HAP-1 (cell line): ENCODE measurements around the gene SCYGR2.
"Not testable (repeated sequence)": the region's sequence is repeated elsewhere in the genome, so short reads cannot be mapped to it uniquely, and the experiment has no call there.

Source experiments
- DNase-seq, 2 experiments: peaks; one replicate each; pipeline ENCODE4 v3.0.0-alpha.2; 2016 to 2020; ENCODE audit warnings: low spot score in 2 of 2
- H3K27me3 ChIP-seq: fragments of 250-450 bp; sonication (Bioruptor Pico); 2 replicates; pipeline ENCODE4 v1.5.1; 2020; ENCODE audit warnings: low read depth, mild to moderate bottlenecking, moderate library complexity
- H3K36me3 ChIP-seq: fragments of 250-450 bp; sonication (Bioruptor Pico); replicated peaks from 2 replicates; pipeline ENCODE4 v1.5.1; 2020; ENCODE audit warnings: mild to moderate bottlenecking
- H3K4me1 ChIP-seq: fragments of 250-450 bp; sonication (Bioruptor Pico); 2 replicates; pipeline ENCODE4 v1.5.1; 2020; ENCODE audit warnings: mild to moderate bottlenecking
- H3K4me3 ChIP-seq: fragments of 250-450 bp; sonication (Bioruptor Pico); 2 replicates; pipeline ENCODE4 v1.5.1; 2020; ENCODE audit warnings: mild to moderate bottlenecking, moderate library complexity
- H3K9me3 ChIP-seq: fragments of 250-450 bp; sonication (Bioruptor Pico); 2 replicates; pipeline ENCODE4 v1.5.1; 2020; ENCODE audit warnings: mild to moderate bottlenecking, moderate library complexity
- in situ Hi-C: fragments of 300-500 bp; cut with MboI; formaldehyde crosslinking; loops from 3 replicates; pipeline ENCODE4 v1.14.3; 2020; ENCODE audit warnings: low sequenced_read_pairs, inconsistent platforms, mixed read lengths

The SCYGR2 gene

GRCh38 chr2:227598835-227599503 lies at the start of gene SCYGR2:
Gene SCYGR2 (plus strand): TSS chr2:227598893. CDS start chr2:227598893, 0 bp downstream.
- H3K4me3 ChIP-seq, H3K9me3 ChIP-seq, H3K36me3 ChIP-seq, H3K4me1 ChIP-seq, H3K27me3 ChIP-seq, DNase-seq, in situ Hi-C loops: not testable (repeated sequence)

- in situ Hi-C loops, result no loop called here
- peaks cover 10% of the 10 kb centered on the region for H3K36me3 ChIP-seq
These were observed 46.9 kb upstream of the SCYGR2 start for GRCh38 chr2:227551836-227552235.

DNA sequence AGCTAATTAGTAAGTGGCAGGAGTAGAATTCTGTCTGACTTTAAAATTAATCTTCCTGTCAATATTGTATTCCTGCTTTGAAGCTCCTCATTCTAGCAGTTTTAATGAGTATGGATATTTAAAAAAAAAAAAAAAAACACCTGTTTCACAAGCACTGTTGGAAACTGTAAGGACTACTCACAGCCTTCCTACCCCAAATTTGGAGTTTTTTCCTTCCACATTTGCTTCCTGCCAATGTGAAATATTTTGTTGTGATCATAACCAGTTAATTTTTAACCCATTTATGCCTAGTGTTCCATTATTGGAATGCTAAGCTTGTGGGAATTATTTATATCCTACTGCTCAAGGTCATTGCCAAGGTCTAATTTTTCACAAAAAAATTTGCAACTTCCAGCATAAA lies 36.1 kb upstream of the SCYGR2 start:
- H3K27me3 ChIP-seq, result no peaks in the 10 kb centered on the region
- H3K36me3 ChIP-seq, result 0 out of 2 replicates have a peak, but pooled peaks cover 3% of the 10 kb centered on the region
- DNase-seq, result no peak
- no peaks in the 10 kb centered on the region for H3K9me3 ChIP-seq
- no peak overlapping the region for H3K4me3 ChIP-seq
- no peaks in the 10 kb centered on the region for H3K4me1 ChIP-seq
- in situ Hi-C loops, result no loop called here

More at GRCh38 chr2:227551836-227552235, 46.9 kb upstream of the SCYGR2 start:
- 0 out of 2 replicates have a peak, but pooled peaks cover 2% of the 10 kb centered on the region for H3K4me1 ChIP-seq
- H3K9me3 ChIP-seq, result no peaks in the 10 kb centered on the region
- H3K27me3 ChIP-seq, result no peaks in the 10 kb centered on the region
- no peak for DNase-seq
- H3K4me3 ChIP-seq, result no peak overlapping the region

GRCh38 chr2:227565080-227565479 lies 33.6 kb upstream of the SCYGR2 start:
- no peaks in the 10 kb centered on the region for H3K27me3 ChIP-seq
- no peaks in the 10 kb centered on the region for H3K36me3 ChIP-seq
- H3K4me1 ChIP-seq, result no peaks in the 10 kb centered on the region
- H3K4me3 ChIP-seq, result no peak overlapping the region
- no peak for DNase-seq
- in situ Hi-C loops, result no loop called here
- no peaks in the 10 kb centered on the region for H3K9me3 ChIP-seq

GRCh38 chr2:227566012-227566411 lies 32.7 kb upstream of the SCYGR2 start:
- Histone ChIP-seq H3K27me3 (no peaks in the 10 kb centered on the region), H3K9me3 (no peaks in the 10 kb centered on the region), H3K36me3 (no peaks in the 10 kb centered on the region), H3K4me1 (no peaks in the 10 kb centered on the region), H3K4me3 (no peak overlapping the region)
- no peak for DNase-seq
- in situ Hi-C loops, result no loop called here

DNA sequence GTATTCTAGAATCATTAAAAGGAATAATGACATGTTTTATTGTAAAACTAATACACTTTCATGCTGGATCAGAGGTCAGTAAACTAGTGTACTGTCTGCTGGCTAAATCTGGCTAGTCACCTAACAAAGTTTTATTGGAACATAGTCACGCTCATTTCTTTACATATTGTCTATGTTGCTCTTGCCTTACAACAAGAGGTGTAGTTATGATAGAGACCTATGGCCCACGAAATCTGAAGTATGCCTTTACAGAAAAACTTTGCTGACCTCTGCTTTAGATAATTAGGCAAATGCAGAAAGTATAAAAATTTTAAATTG lies 29.9 kb upstream of the SCYGR2 start:
- in situ Hi-C loops, result no loop called here
- DNase-seq, result no peak
- H3K4me1 ChIP-seq, result no peaks in the 10 kb centered on the region
- H3K27me3 ChIP-seq, result no peaks in the 10 kb centered on the region
- no peaks in the 10 kb centered on the region for H3K36me3 ChIP-seq
- no peaks in the 10 kb centered on the region for H3K9me3 ChIP-seq
- H3K4me3 ChIP-seq, result no peak overlapping the region

DNA sequence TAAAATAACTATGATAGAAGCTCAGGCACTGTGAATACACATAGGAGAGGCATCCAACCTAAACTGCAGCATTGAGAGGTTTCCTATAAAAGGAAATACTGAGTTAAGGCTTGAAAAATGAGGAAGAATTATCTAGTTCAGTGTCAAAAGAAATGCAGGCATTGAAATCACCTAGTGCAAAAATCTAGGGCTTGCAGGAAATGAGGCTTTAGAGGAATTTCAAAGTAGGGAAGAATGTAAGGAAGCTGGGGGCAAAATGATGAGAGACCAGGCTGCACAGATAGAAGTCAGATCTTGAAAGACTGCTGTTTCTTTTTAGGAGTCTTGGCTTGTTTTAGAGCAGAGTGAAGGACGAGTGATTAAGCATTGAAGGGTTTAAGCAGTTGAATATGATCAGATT lies 28.1 kb upstream of the SCYGR2 start:
- in situ Hi-C loops, result no loop called here
- no peaks in the 10 kb centered on the region for H3K9me3 ChIP-seq

GRCh38 chr2:227576110-227576509 lies 22.6 kb upstream of the SCYGR2 start:
- Histone ChIP-seq H3K4me1 (no peaks in the 10 kb centered on the region), H3K4me3 (no peak overlapping the region), H3K9me3 (no peaks in the 10 kb centered on the region), H3K36me3 (no peaks in the 10 kb centered on the region), H3K27me3 (no peaks in the 10 kb centered on the region)
- DNase-seq, result no peak
- in situ Hi-C loops, result no loop called here

More for the DNA sequence above, 28.1 kb upstream of the SCYGR2 start:
- H3K36me3 ChIP-seq, result no peaks in the 10 kb centered on the region
- no peak overlapping the region for H3K4me3 ChIP-seq
- no peak for DNase-seq
- no peaks in the 10 kb centered on the region for H3K4me1 ChIP-seq
- H3K27me3 ChIP-seq, result no peaks in the 10 kb centered on the region

GRCh38 chr2:227576812-227577211 lies 21.9 kb upstream of the SCYGR2 start:
- no peaks in the 10 kb centered on the region for H3K27me3 ChIP-seq
- H3K9me3 ChIP-seq, result no peaks in the 10 kb centered on the region
- no peaks in the 10 kb centered on the region for H3K36me3 ChIP-seq
- no peak overlapping the region for H3K4me3 ChIP-seq
- no peaks in the 10 kb centered on the region for H3K4me1 ChIP-seq
- in situ Hi-C loops, result no loop called here
- no peak for DNase-seq

DNA sequence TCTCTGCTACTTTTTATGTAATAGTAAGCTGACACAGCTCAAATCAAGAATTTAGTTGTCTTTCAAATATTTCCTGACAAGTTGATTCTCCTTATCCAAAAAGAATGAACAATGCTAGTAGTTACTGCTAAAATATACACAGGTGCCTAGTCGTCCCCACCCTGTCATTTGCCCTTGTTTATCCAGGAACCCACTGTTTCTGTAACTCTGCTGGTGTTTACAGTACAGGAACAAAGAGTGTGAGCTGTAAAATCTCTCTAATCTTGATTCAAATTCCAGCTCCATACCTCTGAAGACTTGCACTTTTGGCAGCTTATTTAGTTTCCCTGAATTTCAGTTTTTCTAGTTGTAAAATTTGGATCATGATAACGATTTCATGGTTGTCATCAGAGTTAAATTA lies 21.1 kb upstream of the SCYGR2 start:
- Histone ChIP-seq H3K27me3 (no peaks in the 10 kb centered on the region), H3K9me3 (peaks cover 3% of the 10 kb centered on the region; the same call in 1 of the 2 replicates), H3K4me1 (no peaks in the 10 kb centered on the region), H3K36me3 (no peaks in the 10 kb centered on the region), H3K4me3 (no peak overlapping the region)
- DNase-seq, result no peak
- in situ Hi-C loops, result no loop called here

DNA sequence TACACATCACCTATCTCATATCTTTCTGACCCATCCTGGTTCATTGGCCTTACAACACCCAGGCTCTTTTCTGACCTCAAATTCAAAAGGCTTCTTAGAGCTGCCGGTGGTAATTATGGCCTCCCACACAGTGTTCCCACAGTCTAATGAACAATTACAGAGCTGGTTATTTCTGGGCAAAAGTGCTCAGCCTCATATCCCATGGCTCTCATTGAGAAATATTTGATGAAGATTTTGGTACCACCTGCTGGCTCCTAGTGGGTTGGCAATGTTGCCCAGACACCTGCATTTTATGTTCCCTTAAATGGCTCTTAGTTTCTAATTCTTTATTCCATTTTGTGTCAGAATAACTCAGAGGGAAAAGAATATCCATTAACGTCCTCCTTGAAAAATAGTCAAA lies 20.1 kb upstream of the SCYGR2 start:
- Histone ChIP-seq H3K4me3 (no peak overlapping the region), H3K27me3 (no peaks in the 10 kb centered on the region), H3K36me3 (no peaks in the 10 kb centered on the region), H3K9me3 (peaks cover 3% of the 10 kb centered on the region; the same call in 1 of the 2 replicates), H3K4me1 (no peaks in the 10 kb centered on the region)
- DNase-seq, result no peak
- in situ Hi-C loops, result no loop called here

DNA sequence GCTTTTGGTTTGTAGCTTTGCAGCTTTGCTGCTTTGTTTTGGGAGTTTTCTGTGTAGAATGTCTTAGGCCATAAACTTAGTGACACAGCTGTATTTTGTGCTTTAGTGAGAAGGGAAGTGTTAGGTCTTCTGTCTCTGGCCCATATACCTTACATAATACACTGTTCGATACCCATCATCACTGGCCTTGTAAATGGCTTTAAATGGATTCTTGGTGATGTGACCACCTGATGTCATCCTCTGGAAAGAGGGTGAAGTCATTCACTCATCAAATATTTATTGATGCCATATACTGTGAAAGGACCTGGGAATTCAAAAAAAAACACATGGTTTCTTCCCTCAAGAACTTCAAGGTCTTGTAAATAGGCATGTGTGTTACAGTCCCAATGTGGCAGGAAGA lies 18.9 kb upstream of the SCYGR2 start:
- H3K27me3 ChIP-seq, result no peaks in the 10 kb centered on the region
- H3K4me1 ChIP-seq, result no peaks in the 10 kb centered on the region
- no peak overlapping the region for H3K4me3 ChIP-seq
- no peak for DNase-seq
- no peaks in the 10 kb centered on the region for H3K36me3 ChIP-seq
- in situ Hi-C loops, result no loop called here
- peaks cover 3% of the 10 kb centered on the region; the same call in 1 of the 2 replicates for H3K9me3 ChIP-seq

DNA sequence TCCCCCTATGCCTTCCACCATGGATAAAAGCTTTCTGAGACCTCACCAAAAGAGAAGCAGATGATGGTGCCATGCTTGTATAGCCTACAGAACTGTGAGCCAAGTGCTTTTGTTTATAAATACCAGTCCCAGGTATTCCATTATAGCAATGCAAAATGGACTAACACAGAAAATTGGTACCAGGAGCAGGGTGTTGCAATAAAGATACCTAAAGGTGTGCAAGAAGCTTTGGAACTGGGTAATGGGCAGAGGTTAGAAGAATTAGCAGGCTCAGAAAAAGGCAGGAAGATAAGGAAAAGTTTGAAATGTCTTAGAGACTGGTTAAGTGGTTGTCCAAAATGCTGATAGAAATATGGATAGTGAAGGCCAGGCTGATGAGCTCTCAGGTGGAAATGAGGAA lies 16.3 kb upstream of the SCYGR2 start:
- no peaks in the 10 kb centered on the region for H3K4me1 ChIP-seq
- in situ Hi-C loops, result no loop called here
- no peaks in the 10 kb centered on the region; the same call in 1 of the 2 replicates for H3K27me3 ChIP-seq
- peaks cover 3% of the 10 kb centered on the region; the same call in 1 of the 2 replicates for H3K9me3 ChIP-seq
- no peak overlapping the region for H3K4me3 ChIP-seq
- no peak for DNase-seq
- no peaks in the 10 kb centered on the region for H3K36me3 ChIP-seq

GRCh38 chr2:227592694-227593387 lies 5.9 kb upstream of the SCYGR2 start:
- H3K27me3 ChIP-seq, result no peaks in the 10 kb centered on the region; the same call in 1 of the 2 replicates

More at GRCh38 chr2:227592694-227593387, 5.9 kb upstream of the SCYGR2 start:
- no peaks in the 10 kb centered on the region for H3K36me3 ChIP-seq
- H3K4me1 ChIP-seq, result no peaks in the 10 kb centered on the region
- in situ Hi-C loops, result no loop called here
- no peak for DNase-seq
- no peak overlapping the region for H3K4me3 ChIP-seq
- H3K9me3 ChIP-seq, result no peaks in the 10 kb centered on the region
